HepG2 (cell line): ENCODE measurements around the gene CHDH. TPM values are rescaled to one million over a fixed set of nuclear protein-coding genes. Genes with fewer than 3 reads are reported as not detected.

Experiments used
- ATAC-seq: fragments of 200-7000 bp; cut with Tn5 transposase; 3 replicates; pipeline ENCODE4 v1.9.1; 2020; ENCODE audit warnings: mild to moderate bottlenecking, moderate library complexity
- BruUV-seq: library from RNA; stranded (reverse); fragments of 400-500 nt; replicated peaks from 2 replicates; lab custom pipeline; 2021; lab: Mats Ljungman, UMichigan
- CTCF ChIA-PET: fragments of 300-600 bp; formaldehyde crosslinking; extraction: SDS; loops from one replicate; lab custom pipeline; 2021; ENCODE audit warnings: low total read pairs, inconsistent platforms, low intra/inter-chr PET ratio; lab: Yijun Ruan, JAX
- POLR2A ChIA-PET: fragments of 350-600 bp; sonication (Branson Sonifier 250); formaldehyde crosslinking; loops from one replicate; lab custom pipeline; 2020; ENCODE audit warnings: antibody characterized with exemption, inconsistent platforms; lab: Yijun Ruan, JAX
- DNase-seq: peaks from one replicate; pipeline ENCODE4 v3.0.0-alpha.2; 2015; ENCODE audit warnings: low spot score
- FAIRE-seq: peaks from 3 replicates; lab custom pipeline; 2011; peaks lifted over from hg19 to GRCh38; lab: Jason Lieb, UNC
- H2AFZ ChIP-seq: one replicate; pipeline ENCODE4 v1.6.1; 2011; ENCODE audit warnings: low read length, inconsistent platforms
- H3K27ac ChIP-seq: fragments of 300-600 bp; 3 replicates; pipeline ENCODE4 v1.8.0; 2011; ENCODE audit warnings: mixed run types, mild to moderate bottlenecking, mixed read lengths, low read length, inconsistent platforms; ENCODE audit not compliant: insufficient read depth; ENCODE audit errors: extremely low read length
- H3K27me3 ChIP-seq, 2 experiments: fragments of 200-600 bp in 1 of 2; 2 replicates in 1 of 2; 3 replicates in 1 of 2; pipeline versions ENCODE4 v1.6.0 to v1.8.0; 2011; ENCODE audit warnings: low read length in 2 of 2, mild to moderate bottlenecking in 2 of 2, moderate library complexity in 2 of 2, inconsistent platforms in 1 of 2; ENCODE audit not compliant: insufficient read depth in 2 of 2, control insufficient read depth in 1 of 2
- H3K36me3 ChIP-seq, 2 experiments: fragments of 200-600 bp in 1 of 2; replicated peaks in 1 of 2; 2 replicates in 1 of 2; 3 replicates in 1 of 2; pipeline versions ENCODE4 v1.5.1 to v1.8.0; 2011; ENCODE audit warnings: low read length in 2 of 2, inconsistent platforms in 1 of 2; ENCODE audit not compliant: insufficient read depth in 2 of 2, control insufficient read depth in 1 of 2
- H3K4me1 ChIP-seq: 2 replicates; pipeline ENCODE4 v1.5.1; 2012; ENCODE audit warnings: low read length, inconsistent platforms; ENCODE audit not compliant: insufficient read depth
- H3K4me2 ChIP-seq: 2 replicates; pipeline ENCODE4 v1.6.0; 2011; ENCODE audit warnings: low read depth, low read length, inconsistent platforms
- H3K4me3 ChIP-seq, 3 experiments: fragments of 200-600 bp in 1 of 3; sonication (generic), shearing (Covaris generic) in 1 of 3; replicated peaks in 1 of 3; 2 replicates each; pipeline ENCODE4 v1.5.1; 2011 to 2016; ENCODE audit warnings: low read length in 3 of 3, inconsistent platforms in 2 of 3, low read depth in 2 of 3, mild to moderate bottlenecking in 2 of 3, control low read depth in 1 of 3, mixed read lengths in 1 of 3; ENCODE audit not compliant: insufficient read depth in 1 of 3
- H3K79me2 ChIP-seq: one replicate; pipeline ENCODE4 v1.6.1; 2011; ENCODE audit warnings: low read length, inconsistent platforms; ENCODE audit not compliant: insufficient read depth
- H3K9ac ChIP-seq: 2 replicates; pipeline ENCODE4 v1.6.0; 2011; ENCODE audit warnings: mild to moderate bottlenecking, low read depth, low read length, inconsistent platforms; ENCODE audit not compliant: insufficient read depth
- H3K9me3 ChIP-seq: 2 replicates; pipeline ENCODE4 v1.5.1; 2012; ENCODE audit warnings: mild to moderate bottlenecking, low read length
- H4K20me1 ChIP-seq: 2 replicates; pipeline ENCODE4 v1.6.0; 2011; ENCODE audit warnings: inconsistent platforms, mild to moderate bottlenecking, low read length, moderate library complexity; ENCODE audit not compliant: insufficient read depth
- GPBP1L1 ChIP-seq: sonication (generic); formaldehyde crosslinking; IDR thresholded peaks from 2 replicates; pipeline ENCODE4 v1.5.0; 2020; ENCODE audit warnings: mild to moderate bottlenecking, missing genetic modification reagents
- NR3C1 ChIP-seq: sonication (generic); formaldehyde crosslinking; IDR thresholded peaks from 2 replicates; pipeline ENCODE4 v1.4.0; 2020; ENCODE audit warnings: missing genetic modification reagents
- RAD21 ChIP-seq: fragments of 450-650 bp; formaldehyde crosslinking; IDR thresholded peaks from 2 replicates; pipeline ENCODE4 v1.5.0; 2020; ENCODE audit warnings: mild to moderate bottlenecking
- SMAD9 ChIP-seq: sonication (generic); formaldehyde crosslinking; IDR thresholded peaks from 2 replicates; pipeline ENCODE4 v1.5.1; 2020; ENCODE audit warnings: mild to moderate bottlenecking, missing genetic modification reagents
- TAF15 ChIP-seq: fragments of 200-400 bp; formaldehyde crosslinking; IDR thresholded peaks from one replicate; pipeline ENCODE4 v1.6.1; 2018; ENCODE audit warnings: mild to moderate bottlenecking, low read depth, low read length; ENCODE audit not compliant: poor library complexity, severe bottlenecking
- ZNF441 ChIP-seq: sonication (generic); formaldehyde crosslinking; IDR thresholded peaks from 2 replicates; pipeline ENCODE4 v1.7.0; 2021; ENCODE audit warnings: missing genetic modification reagents, borderline replicate concordance
- WGBS: methylation state at CpG from one replicate; pipeline ENCODE4 v1.1.6; 2017; ENCODE audit warnings: low lambda C conversion rate; 5-methylcytosine and 5-hydroxymethylcytosine counted together
- in situ Hi-C: cut with HindIII; loops from 2 replicates; pipeline ENCODE4 v1.10.0; 2017; ENCODE audit warnings: low pct_unique_long_range_greater_than_20kb; ENCODE audit not compliant: extremely low pct_ligation_motif_present
- intact Hi-C: fragments of 100-400 bp; cut with micrococcal nuclease; formaldehyde crosslinking; loops from one replicate; pipeline ENCODE4 v1.10.0; 2022; ENCODE audit not compliant: unreplicated experiment
- polyA plus RNA-seq, 8 experiments: library from polyadenylated mRNA; depleted of rRNA in 3 of 8; stranded (reverse) in 7 of 8; unstranded in 1 of 8; fragments of >200 nt; fragmentation: Illumina TruSeq in 4 of 8; extraction: Trizol in 4 of 8; gene quantifications; 2 replicates each; pipeline versions ENCODE4 v1.2.1 to v1.2.3, GENCODE V29; 2011 to 2016; ENCODE audit warnings: low read depth in 4 of 8, missing spikeins in 1 of 8, mixed read lengths in 1 of 8; ENCODE audit not compliant: insufficient read depth in 1 of 8
- total RNA-seq, 5 experiments: library from RNA; depleted of rRNA; stranded (reverse); fragments of >200 nt; fragmentation: Illumina TruSeq; extraction: Trizol; gene quantifications; 2 replicates each; pipeline ENCODE4 v1.2.3, GENCODE V29; 2016; ENCODE audit warnings: low read depth in 1 of 5

Gene CHDH
- total and polyA plus RNA-seq, 2 of the 13 experiments (the other 11 are each of a cell fraction or from before 2014, with no cell fraction given) = 28.1 to 48.9 TPM

- CTCF ChIA-PET = no interaction called here
- Histone ChIP-seq H3K9me3 (no peaks in the 10 kb centered on the region), H3K36me3 (peaks cover 57 to 98% of the 10 kb centered on the region in 2 experiments), H3K27ac (no peak overlapping the region), H3K4me1 (peaks cover 71% of the 10 kb centered on the region), H3K4me2 (no peak overlapping the region), H4K20me1 (peaks cover 47% of the 10 kb centered on the region), H3K4me3 (no peak overlapping the region), H2AFZ (no peak overlapping the region), H3K79me2 (peaks cover 27% of the 10 kb centered on the region), H3K9ac (no peak overlapping the region), H3K27me3 (no peaks in the 10 kb centered on the region)
- ATAC-seq = no peak
- 83% methylated on average over 5 of the region's 5 CpGs for WGBS
- in situ Hi-C loops (no loop called here), intact Hi-C loops (no loop called here)
- TF ChIP-seq ZNF441 (CRISPR knock-in tag) (no peak), NR3C1 (CRISPR knock-in tag) (no peak), SMAD9 (CRISPR knock-in tag) (no peak), TAF15 (no peak), RAD21 (CRISPR knock-in tag) (no peak), GPBP1L1 (CRISPR knock-in tag) (no peak)
- BruUV-seq = no TSS peak
- no peak for FAIRE-seq
- POLR2A ChIA-PET = interaction anchor here (12.1 kb wide), 1 partner anchor 21 kb away, joined by 156 read pairs; the partner anchor contains the start of gene CHDH
- no peak for DNase-seq
Observed at GRCh38 chr3:53821631-53822121, 24.5 kb downstream of the CHDH start.
